Stimulated activated CD4-positive, alpha-beta T cell treated with anti-CD3 and anti-CD28 coated beads, Interleukin-12 subunit alpha, Interleukin-12 subunit beta, amount 100 ng/mL, for 4 hours (primary cell): ENCODE measurements around the gene CUTC.
"Not testable (repeated sequence)": the region's sequence is repeated elsewhere in the genome, so short reads cannot be mapped to it uniquely, and the experiment has no call there.

Experiments
- DNase-seq: peaks from one replicate; pipeline ENCODE4 v3.0.0-alpha.2; 2020

The CUTC gene

GRCh38 chr10:99743841-99744240 lies 11.8 kb downstream of the CUTC start:
- DNase-seq = no peak

- DNase-seq = not testable (repeated sequence)
Measured at GRCh38 chr10:99746166-99746565, 14.1 kb downstream of the CUTC start.

GRCh38 chr10:99748823-99749451 lies 16.9 kb downstream of the CUTC start:
- DNase-seq = no peak

GRCh38 chr10:99750641-99751040 lies 18.6 kb downstream of the CUTC start:
- no peak for DNase-seq

GRCh38 chr10:99754670-99755069 lies 22.6 kb downstream of the CUTC start:
- no peak for DNase-seq

- DNase-seq = no peak
Measured at GRCh38 chr10:99756159-99756558, 24.1 kb downstream of the CUTC start.

GRCh38 chr10:99758211-99758891 lies 26.3 kb downstream of the CUTC start:
- no peak for DNase-seq

- DNase-seq = no peak
Measured at GRCh38 chr10:99760321-99760720, 28.3 kb downstream of the CUTC start.

- no peak for DNase-seq
Measured at GRCh38 chr10:99761365-99761764, 29.3 kb downstream of the CUTC start.

GRCh38 chr10:99765672-99766301 lies 33.8 kb downstream of the CUTC start:
- no peak for DNase-seq

- no peak for DNase-seq
Measured at GRCh38 chr10:99766302-99766681, 34.3 kb downstream of the CUTC start.

GRCh38 chr10:99767901-99768300 lies 35.9 kb downstream of the CUTC start:
- no peak for DNase-seq

GRCh38 chr10:99768556-99768955 lies 36.5 kb downstream of the CUTC start:
- DNase-seq = no peak

GRCh38 chr10:99769706-99770105 lies 37.7 kb downstream of the CUTC start:
- DNase-seq = no peak

GRCh38 chr10:99770408-99771045 lies 38.5 kb downstream of the CUTC start:
- no peak for DNase-seq

GRCh38 chr10:99775850-99776249 lies 43.8 kb downstream of the CUTC start:
- no peak for DNase-seq

- no peak for DNase-seq
Measured at GRCh38 chr10:99777918-99778714, 46.1 kb downstream of the CUTC start.

- DNase-seq = no peak
Measured at GRCh38 chr10:99779335-99779734, 47.3 kb downstream of the CUTC start.

- no peak for DNase-seq
Measured at GRCh38 chr10:99781734-99782429, 49.8 kb downstream of the CUTC start.

GRCh38 chr10:99782447-99783286 lies 50.6 kb downstream of the CUTC start, which contains the start of gene ABCC2:
TSS of gene ABCC2 (plus strand) at chr10:99782640. CDS start at chr10:99782845, 205 bp downstream.
- DNase-seq = no peak

- DNase-seq = no peak
Measured at GRCh38 chr10:99784016-99784726, 52.1 kb downstream of the CUTC start.
